ENCODE results near the gene PDE6H.
A peak's percentile ranks its signal among the peaks of the same experiment; 100 is the strongest.

Gene PDE6H

GRCh38 chr12:14995583-14996425 is 23.0 kb downstream of the PDE6H start:
- Histone ChIP-seq H3K27me3 (replicated peaks; ENCODE audit: control insufficient read depth, insufficient read depth, low read length) (no peaks in the 10 kb centered on the region), H3K36me3 (ENCODE audit: control insufficient read depth, insufficient read depth, low read length) (no peaks in the 10 kb centered on the region), H3K4me3 (replicated peaks; ENCODE audit: low read depth, low read length) (no peak overlapping the region)
- peak; percentile 45 for TF ChIP-seq CTCF (IDR thresholded peaks at IDR 0.05; ENCODE audit: insufficient read depth, low read length, poor library complexity, severe bottlenecking)
- peak; percentile 59 for DNase-seq (ENCODE audit: extremely low read depth, insufficient read length)

GRCh38 chr12:14997998-14998397 is 25.2 kb downstream of the PDE6H start:
- Histone ChIP-seq H3K36me3 (ENCODE audit: control insufficient read depth, insufficient read depth, low read length) (no peaks in the 10 kb centered on the region), H3K4me3 (replicated peaks; ENCODE audit: low read depth, low read length) (no peak overlapping the region), H3K27me3 (replicated peaks; ENCODE audit: control insufficient read depth, insufficient read depth, low read length) (no peaks in the 10 kb centered on the region)
- DNase-seq (ENCODE audit: extremely low read depth, insufficient read length): no peak
- no peak for TF ChIP-seq CTCF (IDR thresholded peaks at IDR 0.05; ENCODE audit: insufficient read depth, low read length, poor library complexity, severe bottlenecking)

- Histone ChIP-seq H3K36me3 (ENCODE audit: control insufficient read depth, insufficient read depth, low read length) (no peaks in the 10 kb centered on the region), H3K27me3 (replicated peaks; ENCODE audit: control insufficient read depth, insufficient read depth, low read length) (no peaks in the 10 kb centered on the region), H3K4me3 (replicated peaks; ENCODE audit: low read depth, low read length) (no peak overlapping the region)
- no peak for TF ChIP-seq CTCF (IDR thresholded peaks at IDR 0.05; ENCODE audit: insufficient read depth, low read length, poor library complexity, severe bottlenecking)
- DNase-seq (ENCODE audit: extremely low read depth, insufficient read length): no peak
These were observed 26.3 kb downstream of the PDE6H start for GRCh38 chr12:14999021-14999694.

- Histone ChIP-seq H3K4me3 (replicated peaks; ENCODE audit: low read depth, low read length) (no peak overlapping the region), H3K36me3 (ENCODE audit: control insufficient read depth, insufficient read depth, low read length) (no peaks in the 10 kb centered on the region), H3K27me3 (replicated peaks; ENCODE audit: control insufficient read depth, insufficient read depth, low read length) (no peaks in the 10 kb centered on the region)
- TF ChIP-seq CTCF (IDR thresholded peaks at IDR 0.05; ENCODE audit: insufficient read depth, low read length, poor library complexity, severe bottlenecking): no peak
- DNase-seq (ENCODE audit: extremely low read depth, insufficient read length): no peak
These were observed 27.0 kb downstream of the PDE6H start for GRCh38 chr12:14999695-15000365.

GRCh38 chr12:15000575-15000974 is 27.7 kb downstream of the PDE6H start:
- H3K27me3 ChIP-seq (replicated peaks; ENCODE audit: control insufficient read depth, insufficient read depth, low read length): no peaks in the 10 kb centered on the region
- TF ChIP-seq CTCF (IDR thresholded peaks at IDR 0.05; ENCODE audit: insufficient read depth, low read length, poor library complexity, severe bottlenecking): no peak
- DNase-seq (ENCODE audit: extremely low read depth, insufficient read length): no peak
- H3K4me3 ChIP-seq (replicated peaks; ENCODE audit: low read depth, low read length): no peak overlapping the region
- no peaks in the 10 kb centered on the region for H3K36me3 ChIP-seq (ENCODE audit: control insufficient read depth, insufficient read depth, low read length)

Data from GM06990 (cell line).